Activated CD8-positive, alpha-beta memory T cell treated with anti-CD3 and anti-CD28 coated beads, Interleukin-2, amount 50 U/mL, for 48 hours (primary cell): ENCODE measurements around the gene USP5.
"Not testable (repeated sequence)": the region's sequence is repeated elsewhere in the genome, so short reads cannot be mapped to it uniquely, and the experiment has no call there.

Experiments
- DNase-seq: peaks from one replicate; pipeline ENCODE4 v3.0.0-alpha.2; 2020

Gene USP5

DNA sequence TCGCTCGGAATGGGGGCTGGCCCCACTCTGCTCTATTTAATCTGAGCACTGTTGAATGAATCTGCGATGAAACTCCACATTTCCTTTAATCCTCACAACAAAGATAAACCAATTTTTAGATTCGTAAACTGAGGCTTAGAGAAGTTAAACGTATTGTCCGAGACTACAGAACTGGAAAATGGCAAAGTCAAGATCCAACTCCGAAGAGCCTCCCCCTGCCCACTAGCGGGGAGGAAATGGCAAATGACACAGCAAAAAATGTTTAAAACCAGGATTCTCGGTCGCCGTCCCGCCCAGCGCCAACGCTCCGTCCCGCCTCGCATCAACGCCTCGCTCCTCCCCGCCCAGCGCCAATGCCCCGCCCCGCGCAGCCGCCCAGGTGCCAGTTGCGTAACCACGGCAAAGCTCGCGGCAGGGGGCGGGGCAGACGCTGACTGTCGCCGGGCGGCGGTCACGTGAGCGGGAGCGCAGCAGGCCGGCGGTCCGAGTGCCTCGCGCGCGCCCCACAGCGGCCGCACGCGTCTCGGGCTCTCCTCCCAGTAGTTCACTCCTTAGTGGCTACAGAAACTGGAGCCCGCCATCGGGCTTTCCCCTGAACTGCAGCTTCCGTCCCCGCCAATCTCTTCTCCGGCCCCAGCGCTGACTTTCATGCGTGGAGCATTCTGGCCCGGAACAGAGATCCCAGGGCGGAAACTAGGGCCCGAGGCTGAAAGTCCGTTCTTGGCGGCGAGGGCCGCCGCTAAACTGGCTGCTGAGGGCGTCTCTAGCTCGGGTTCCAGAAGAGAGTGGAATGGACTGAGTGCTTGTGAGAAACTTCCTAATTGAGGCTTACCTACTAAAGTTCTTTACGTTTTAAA lies 39.1 kb downstream of the USP5 start:
- DNase-seq = peak; percentile 99

DNA sequence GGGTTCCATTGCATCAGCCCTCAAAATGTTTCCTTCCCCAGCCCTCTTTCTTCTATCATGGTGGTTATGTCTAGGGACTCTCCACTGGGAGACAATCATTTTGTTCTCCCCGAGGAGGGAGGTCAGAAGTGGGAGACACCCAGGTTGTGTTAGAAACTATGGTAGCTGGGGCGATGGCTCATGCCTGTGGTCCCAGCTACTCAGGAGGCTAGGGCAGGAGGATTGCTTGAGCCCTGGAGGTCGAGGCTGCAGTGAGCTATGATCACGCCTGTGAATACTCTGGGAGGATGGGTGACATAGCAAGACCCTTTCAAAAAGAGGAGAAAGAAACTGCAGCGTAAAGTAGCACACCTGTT lies 39.7 kb downstream of the USP5 start:
- no peak for DNase-seq

DNA sequence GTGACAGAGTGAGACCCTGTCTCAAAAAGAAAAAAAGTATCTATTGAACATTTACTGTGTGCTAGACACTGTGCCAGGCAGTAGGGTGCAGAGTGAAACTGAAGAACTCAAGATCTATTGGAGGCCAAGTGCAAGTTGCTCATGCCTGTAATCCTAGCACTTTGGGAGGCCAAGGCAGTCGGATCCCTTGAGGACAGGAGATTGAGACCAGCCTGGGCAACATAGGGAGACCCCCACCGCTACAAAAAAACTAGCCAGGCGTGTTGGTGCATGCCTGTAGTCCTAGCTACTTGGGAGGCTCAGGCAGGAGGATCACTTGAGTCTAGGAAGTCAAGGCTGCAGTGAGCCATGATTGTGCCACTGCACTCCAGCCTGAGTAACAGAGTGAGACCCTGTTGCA lies 40.7 kb downstream of the USP5 start:
- DNase-seq = not testable (repeated sequence)

DNA sequence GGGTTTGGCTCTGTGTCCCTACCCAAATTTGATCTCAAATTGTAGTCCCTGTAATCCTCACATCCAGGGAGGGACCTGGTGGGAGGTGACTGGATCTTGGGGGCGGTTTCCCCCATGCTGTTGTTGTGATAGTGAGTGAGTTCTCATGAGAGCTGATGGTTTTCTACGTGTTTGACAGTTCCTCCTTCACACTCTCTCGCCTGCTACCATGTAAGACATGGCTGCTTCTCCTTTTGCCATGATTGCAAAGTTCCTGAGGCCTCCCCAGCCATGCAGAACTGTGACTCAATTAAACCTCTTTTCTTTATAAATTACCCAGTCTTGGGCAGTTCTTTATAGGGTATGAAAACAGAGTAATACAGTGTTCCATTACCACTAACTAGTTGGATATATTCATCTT lies 42.4 kb downstream of the USP5 start:
- no peak for DNase-seq

DNA sequence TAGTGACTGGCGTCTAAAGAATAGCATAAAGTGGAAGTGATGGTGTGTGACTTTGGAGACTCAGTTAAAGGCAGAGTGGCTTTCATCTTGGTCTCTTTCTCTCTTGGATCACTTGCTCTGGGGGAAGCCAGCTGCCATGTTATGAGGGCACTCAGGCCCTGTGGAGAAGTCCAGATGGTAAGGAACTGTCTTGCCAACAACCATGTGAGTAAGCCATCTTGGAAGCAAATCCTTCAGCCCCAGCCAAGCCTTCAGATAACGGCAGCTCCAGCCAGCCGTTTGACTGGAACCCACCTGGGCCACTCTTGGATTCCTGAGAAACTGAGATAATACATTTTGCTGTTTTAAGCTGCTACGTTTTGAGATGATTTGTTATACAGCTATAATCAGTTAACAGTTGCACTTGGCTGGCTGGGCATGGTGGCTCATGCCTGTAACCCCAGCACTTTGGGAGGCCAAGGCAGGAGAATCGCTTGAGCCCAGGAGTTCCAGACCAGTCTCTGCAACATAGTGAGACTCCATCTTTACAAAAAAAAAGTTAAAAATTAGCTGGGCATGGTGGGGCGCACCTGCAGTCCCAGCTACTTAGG lies 45.0 kb downstream of the USP5 start:
- DNase-seq = no peak

DNA sequence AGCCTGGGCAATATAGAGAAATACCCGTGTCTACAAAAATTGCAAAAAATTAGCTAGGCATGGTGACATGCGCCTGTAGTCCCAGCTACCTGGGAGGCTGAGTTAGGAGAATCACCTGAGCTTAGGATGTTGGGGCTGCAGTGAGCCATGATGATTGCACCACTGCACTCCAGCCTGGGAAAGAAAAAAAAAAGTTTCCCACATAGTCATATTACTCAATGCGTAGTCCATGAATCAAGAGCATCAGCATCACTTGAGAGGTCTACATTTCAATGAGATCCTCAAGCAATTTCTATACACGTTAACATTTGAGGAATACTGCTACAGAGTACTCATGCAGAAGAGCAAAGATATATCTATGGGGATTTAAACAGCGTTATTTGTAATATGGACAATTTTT lies 47.5 kb downstream of the USP5 start:
- no peak for DNase-seq

- DNase-seq = no peak
Observed at GRCh38 chr12:6899837-6900519, 48.0 kb downstream of the USP5 start.

GRCh38 chr12:6902448-6902847 lies 50.5 kb downstream of the USP5 start:
- no peak for DNase-seq

DNA sequence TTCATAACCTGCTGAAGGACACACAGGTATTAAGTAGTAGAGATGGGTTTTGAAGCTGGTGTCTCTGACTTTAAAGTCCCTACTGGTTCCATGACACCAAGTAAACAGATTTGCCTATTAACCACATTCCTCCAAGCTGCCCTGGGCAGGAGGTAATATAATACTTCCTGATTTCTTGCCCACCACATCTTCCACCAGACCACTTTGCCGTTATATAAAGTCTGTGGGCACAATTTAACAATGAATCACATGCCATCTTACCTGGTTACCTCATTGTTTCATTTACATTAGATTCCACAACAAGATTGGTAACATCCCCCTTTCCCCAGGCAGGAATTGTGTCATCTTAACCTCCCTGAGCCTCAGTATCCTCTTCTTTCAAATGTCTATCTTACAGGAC lies 51.8 kb downstream of the USP5 start:
- DNase-seq = no peak

DNA sequence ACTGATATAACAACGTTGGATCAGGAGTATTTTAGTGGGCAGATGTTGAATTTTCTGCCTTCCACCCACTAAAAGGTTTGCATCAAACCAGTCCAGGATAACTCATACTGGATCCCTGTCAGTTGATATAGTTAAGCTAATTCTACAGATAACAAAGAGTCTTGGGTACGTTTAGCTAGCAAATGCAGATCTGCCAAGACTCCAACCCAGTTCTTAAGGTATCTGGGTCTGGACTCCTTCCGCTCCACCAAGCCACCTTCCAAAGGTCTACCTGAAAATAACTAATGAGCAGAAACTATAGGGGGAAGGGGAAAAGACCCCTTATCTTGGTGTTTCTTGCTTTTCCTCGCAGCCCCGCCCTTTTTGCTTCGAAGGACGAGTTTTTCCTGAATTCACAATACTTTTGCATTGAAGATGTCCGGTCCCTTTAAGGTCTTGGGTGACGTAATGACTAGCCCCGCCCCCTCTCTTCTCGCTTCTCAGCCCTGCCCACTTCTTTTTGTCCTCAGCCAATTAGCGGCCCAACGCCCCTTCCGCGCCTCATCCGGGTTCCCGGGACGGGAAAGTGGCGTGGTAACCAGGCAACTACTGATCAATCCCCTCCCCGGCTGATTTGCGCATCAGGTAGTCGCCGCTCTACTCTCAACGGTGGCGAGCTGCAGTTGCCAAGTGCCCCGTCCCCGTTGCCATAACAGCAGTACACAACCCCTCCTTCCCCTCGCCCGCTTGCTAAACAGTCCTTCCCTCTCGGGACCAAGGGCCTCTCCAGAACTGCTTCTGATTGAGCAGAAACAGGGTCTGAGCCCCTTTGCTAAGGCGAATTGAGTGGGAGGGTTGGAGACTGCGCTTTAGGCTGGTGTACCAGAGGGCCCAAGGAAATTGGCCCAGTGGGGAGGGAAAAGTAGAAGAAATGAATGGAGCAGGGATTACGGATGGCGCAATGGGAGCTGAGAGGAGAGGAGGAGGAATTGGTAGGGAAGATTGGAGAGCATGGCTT lies 52.6 kb downstream of the USP5 start, which contains the start of gene LRRC23:
TSS of gene LRRC23 (plus strand) at position 543 of the 997 bp plus-strand sequence. CDS start 812 bp downstream, outside the sequence.
- peak; percentile 97 for DNase-seq

- DNase-seq = no peak
Observed at GRCh38 chr12:6905414-6906040, 53.6 kb downstream of the USP5 start.

DNA sequence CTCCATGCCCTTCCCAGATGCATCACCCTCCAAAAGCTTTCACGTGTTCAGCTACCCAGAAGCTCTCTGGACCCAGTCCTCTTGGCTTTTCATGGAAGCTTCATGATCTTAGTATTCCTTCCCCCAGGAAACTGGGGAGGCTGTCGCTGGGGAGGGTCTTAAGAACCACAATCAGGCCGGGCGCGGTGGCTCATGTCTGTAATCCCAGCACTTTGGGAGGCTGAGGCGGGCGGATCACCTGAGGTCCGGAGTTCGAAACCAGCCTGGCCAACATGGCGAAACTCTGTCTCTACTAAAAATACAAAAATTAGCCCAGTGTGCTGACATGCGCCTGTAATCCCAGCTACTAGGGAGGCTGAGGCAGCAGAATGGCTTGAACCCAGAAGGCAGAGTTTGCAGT lies 56.2 kb downstream of the USP5 start:
- DNase-seq = not testable (repeated sequence)

DNA sequence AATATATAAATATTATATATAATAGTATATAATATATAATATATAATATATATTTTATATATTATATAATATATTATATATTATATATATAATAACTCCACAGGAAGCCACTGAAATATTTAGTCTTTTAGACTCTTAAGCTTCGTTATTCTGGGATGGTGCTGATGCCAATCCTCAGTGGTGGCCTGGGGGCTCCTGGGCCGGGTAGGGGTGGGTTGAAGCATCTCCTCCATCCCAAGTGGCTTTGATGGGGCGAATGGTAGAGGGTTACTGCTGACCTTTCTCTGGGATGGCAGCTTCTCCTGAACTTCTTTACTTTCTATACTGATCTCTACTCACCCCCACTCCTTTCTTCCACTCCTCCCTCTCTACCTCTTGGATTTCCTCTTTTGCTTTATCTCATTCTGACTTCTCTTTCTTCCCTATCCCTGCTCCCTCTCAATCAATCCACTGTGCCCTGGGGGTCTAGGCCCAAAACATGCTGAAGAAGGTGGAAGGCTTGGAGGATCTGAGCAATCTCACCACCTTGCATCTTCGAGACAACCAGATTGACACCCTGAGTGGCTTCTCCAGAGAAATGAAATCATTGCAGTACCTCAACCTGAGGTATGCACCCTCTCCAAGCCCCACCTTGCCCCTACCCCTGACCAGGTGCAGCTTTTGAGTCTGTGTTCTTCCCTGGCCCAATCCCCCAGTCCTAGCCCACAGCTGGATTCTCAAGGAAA lies 57.6 kb downstream of the USP5 start:
- no peak for DNase-seq

DNA sequence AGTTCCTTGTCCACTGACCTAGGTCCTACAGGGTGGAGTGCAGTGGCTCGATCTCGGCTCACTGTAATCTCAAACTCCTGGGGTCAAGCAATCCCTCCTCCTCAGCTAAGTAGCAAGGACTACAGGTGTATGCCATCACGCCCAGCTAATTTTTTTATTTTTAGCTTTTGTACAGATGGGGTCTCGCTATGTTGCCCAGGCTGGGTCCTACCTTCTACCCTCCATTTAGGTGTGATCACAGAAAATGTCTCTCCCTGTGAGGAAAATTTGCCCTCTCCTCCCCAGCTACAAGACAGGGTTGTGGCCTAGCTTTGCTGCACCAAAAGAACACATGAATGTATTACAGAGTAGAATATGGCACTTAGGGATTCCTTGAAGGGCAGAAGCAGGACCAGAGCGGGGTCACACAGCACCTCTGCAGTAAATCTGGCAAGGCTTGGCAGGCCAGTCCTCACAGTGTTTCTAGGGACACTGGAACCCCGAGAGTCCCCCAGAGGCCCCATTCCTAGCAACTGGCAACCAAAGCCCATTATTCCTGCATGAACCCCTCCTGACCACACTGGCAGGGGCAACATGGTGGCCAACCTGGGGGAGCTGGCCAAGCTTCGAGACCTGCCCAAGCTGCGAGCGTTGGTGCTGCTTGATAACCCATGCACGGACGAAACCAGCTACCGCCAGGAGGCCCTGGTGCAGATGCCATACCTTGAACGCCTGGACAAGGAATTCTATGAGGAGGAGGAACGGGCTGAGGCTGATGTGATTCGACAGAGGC lies 60.4 kb downstream of the USP5 start:
- no peak for DNase-seq

GRCh38 chr12:6914246-6914946 lies 62.4 kb downstream of the USP5 start, which contains the start of gene ENO2:
Gene ENO2 (plus strand): TSS chr12:6914580. CDS start chr12:6915833, 1,253 bp downstream.
- DNase-seq = peak; percentile 89

GRCh38 chr12:6914947-6915788 lies 63.2 kb downstream of the USP5 start:
- DNase-seq = no peak

DNA sequence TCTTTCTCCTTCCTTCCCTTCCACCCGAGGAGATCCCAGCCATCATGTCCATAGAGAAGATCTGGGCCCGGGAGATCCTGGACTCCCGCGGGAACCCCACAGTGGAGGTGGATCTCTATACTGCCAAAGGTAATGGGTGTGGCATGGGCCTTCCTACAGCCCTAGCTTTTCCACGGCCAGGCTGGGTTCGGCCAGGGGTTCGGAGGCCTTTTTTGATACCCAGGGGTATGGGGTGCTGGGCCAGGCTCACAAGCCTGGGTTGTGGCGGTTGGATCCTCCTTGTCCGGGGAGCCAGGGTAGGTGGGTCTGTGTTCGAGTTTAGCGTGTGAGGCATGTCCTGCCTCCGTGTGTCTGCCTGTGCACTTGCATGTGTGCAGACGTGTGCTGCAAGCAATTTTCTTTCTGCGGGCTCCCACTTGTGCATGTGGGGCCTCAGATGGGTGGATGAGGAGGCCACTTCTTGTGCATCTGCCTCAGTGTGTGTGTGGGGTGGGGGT lies 63.9 kb downstream of the USP5 start:
- no peak for DNase-seq
